HG02642 (cell line): Measurements from ENCODE around the gene ZRANB1.

ENCODE experiments used
- ATAC-seq: cut with Tn5 transposase; IDR thresholded peaks from one replicate; pipeline ENCODE4 v1.9.1; 2021; ENCODE audit warnings: mild to moderate bottlenecking; ENCODE audit not compliant: unreplicated experiment, poor library complexity

Gene ZRANB1

DNA sequence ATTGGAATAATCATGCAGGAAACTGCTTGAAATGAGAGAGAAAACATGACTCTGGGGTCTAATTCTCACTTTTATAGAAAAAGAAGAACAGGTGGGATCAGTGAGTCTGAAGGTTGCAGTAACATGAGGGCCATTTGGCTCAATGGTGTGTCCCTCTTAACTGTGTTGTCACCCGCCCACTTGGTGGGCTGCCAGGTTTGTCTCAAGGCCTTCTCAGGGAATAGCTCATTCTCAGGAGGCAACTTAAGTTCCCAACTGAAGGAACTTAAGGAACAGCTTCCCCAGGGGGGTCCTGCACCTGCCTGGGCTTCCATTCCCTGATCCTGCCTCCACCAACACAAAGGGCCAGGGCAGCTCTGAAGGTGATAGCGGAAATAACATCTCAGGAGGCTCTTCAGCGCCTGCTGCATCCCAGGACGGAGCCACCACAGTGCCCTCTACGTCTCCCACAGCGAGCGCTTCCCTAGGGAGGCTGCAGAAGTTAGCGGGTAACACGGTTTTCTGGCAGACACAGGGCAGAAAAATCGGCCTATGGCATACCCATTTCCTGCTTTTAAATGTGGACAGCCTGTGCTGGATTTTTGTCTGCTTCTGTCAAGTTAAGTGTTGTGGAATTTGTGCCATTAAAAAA is 88.8 kb downstream of the ZRANB1 start:
- no peak for ATAC-seq

DNA sequence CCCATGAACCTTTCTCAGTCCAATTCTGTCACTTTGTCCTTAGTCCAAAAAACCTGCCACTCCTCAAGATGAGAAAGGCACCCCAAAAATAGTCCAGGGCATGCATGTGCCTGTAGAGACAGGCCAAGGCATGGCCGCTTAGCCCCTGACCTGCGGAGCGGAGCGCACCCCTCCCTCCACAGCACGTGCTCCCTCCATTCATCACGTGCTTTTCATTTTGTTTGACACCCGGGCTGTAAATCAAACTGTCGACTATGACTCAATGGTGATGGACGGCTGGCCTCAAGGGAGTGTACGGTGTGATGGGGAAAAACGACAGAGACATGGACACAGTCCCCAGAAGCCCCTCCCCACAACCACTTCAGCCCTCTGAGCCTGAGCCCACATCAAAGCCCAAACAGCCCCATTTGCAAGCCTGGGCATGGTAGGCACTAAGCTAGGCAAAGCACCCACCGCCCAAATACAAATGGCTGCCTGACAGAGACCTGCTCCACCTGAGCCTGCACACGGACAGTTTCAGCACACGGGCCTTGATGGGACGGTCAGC is 90.6 kb downstream of the ZRANB1 start:
- ATAC-seq = no peak

DNA sequence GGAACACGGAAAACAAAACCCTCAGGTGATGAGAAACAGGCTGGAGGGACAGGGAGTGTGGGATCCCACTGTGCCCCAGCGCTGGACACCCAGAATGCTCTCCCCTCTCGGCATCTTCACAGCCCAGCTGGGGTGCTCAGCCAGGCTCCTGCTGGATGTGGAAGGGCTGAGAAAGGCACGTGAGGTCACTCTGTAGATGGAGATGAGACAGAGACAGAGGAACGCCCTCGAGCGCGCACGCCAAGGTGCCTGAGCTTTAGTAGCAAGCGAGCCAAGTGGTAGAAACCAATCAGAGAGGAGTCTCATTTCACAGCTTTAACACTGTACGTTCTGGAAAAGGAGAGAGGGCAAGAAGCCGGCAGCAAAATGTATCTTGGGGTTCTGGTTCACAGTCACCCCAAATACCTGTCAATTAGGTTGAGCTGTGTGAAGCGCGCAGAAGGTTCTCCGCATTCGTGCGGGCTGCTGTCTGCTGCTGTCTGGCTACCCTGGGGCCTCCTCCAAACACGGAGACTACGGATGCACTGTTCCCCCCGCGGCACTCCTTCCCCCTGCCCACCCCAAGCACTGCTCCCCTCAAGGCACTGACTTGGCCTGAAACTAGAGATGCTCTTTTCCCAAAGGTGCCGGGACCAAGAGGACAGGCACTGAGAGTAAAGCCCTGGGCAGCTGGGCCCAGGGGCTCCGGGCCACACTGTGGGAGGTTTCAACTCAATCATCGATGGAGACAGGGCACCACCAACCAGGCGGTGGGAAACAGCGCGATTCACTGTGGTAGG is 91.4 kb downstream of the ZRANB1 start:
- ATAC-seq = no peak

GRCh38 chr10:125034675-125035074 is 92.8 kb downstream of the ZRANB1 start:
- ATAC-seq = no peak

DNA sequence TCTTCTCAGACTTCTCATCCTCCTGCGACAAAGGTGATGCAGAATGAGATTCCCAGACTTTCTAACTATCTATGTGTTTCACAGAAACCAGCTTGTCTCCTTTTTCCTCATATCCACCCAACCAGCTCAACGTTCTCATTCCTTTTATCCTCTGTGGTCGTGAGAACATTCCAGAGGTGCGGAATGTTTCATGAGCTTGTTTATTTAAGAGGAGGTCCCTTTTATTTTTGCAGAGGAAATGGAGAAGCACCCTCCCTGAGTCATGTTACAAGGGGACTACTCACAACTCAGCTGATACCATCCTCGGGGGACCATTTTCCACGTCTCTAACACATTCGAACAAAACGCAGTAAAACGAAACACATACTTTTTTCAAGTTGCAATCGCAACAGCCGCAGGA is 93.2 kb downstream of the ZRANB1 start:
- ATAC-seq = no peak

- ATAC-seq = no peak
Observed at GRCh38 chr10:125035588-125036295, 93.8 kb downstream of the ZRANB1 start.

GRCh38 chr10:125037145-125037877 is 95.4 kb downstream of the ZRANB1 start:
- ATAC-seq = no peak
